Neural progenitor cell (in vitro differentiated cells): ENCODE results near the gene LDLRAD4. TPM values are rescaled to one million over a fixed set of nuclear protein-coding genes. Genes with fewer than 3 reads are reported as not detected.

ENCODE experiments used
- DNase-seq: peaks from one replicate; pipeline ENCODE4 v3.0.0-alpha.2; 2016; ENCODE audit warnings: low spot score
- H2AFZ ChIP-seq: fragments of 200-600 bp; sonication (generic); replicated peaks from 2 replicates; pipeline ENCODE4 v1.6.1; 2016; ENCODE audit warnings: antibody characterized with exemption
- H3F3A ChIP-seq: fragments of 200-600 bp; sonication (generic); 2 replicates; pipeline ENCODE4 v1.6.1; 2016; ENCODE audit warnings: antibody characterized with exemption, low read depth
- H3K27ac ChIP-seq: fragments of 200-600 bp; sonication (generic); 2 replicates; pipeline ENCODE4 v1.5.1; 2016; ENCODE audit warnings: mild to moderate bottlenecking
- H3K27me3 ChIP-seq: fragments of 200-600 bp; sonication (generic); 2 replicates; pipeline ENCODE4 v1.6.1; 2016; ENCODE audit warnings: mild to moderate bottlenecking, moderate library complexity
- H3K36me3 ChIP-seq: fragments of 200-600 bp; sonication (generic); 2 replicates; pipeline ENCODE4 v1.5.1; 2016
- H3K4me1 ChIP-seq: fragments of 200-600 bp; sonication (generic); 2 replicates; pipeline ENCODE4 v1.6.1; 2016; ENCODE audit warnings: mixed run types
- H3K4me2 ChIP-seq: fragments of 200-600 bp; sonication (generic); 2 replicates; pipeline ENCODE4 v1.6.1; 2016
- H3K4me3 ChIP-seq: fragments of 200-600 bp; sonication (generic); 2 replicates; pipeline ENCODE4 v1.5.1; 2016
- H3K79me2 ChIP-seq: fragments of 200-600 bp; sonication (generic); 2 replicates; pipeline ENCODE4 v1.6.1; 2016; ENCODE audit warnings: low read depth
- H3K9ac ChIP-seq: fragments of 200-600 bp; sonication (generic); 2 replicates; pipeline ENCODE4 v1.6.1; 2016
- H3K9me3 ChIP-seq: fragments of 200-600 bp; sonication (generic); 2 replicates; pipeline ENCODE4 v1.5.1; 2016; ENCODE audit warnings: low read depth
- H4K20me1 ChIP-seq: fragments of 200-600 bp; sonication (generic); 2 replicates; pipeline ENCODE4 v1.6.1; 2016; ENCODE audit warnings: low read depth
- H3K27ac Mint-ChIP-seq: 3 replicates; pipeline ENCODE4 v1.8.0; 2021; ENCODE audit warnings: mixed read lengths
- H3K27me3 Mint-ChIP-seq: 2 replicates; pipeline ENCODE4 v1.8.0; 2022; ENCODE audit warnings: low read depth, mild to moderate bottlenecking, inconsistent platforms, moderate library complexity, mixed read lengths; ENCODE audit not compliant: insufficient read depth
- H3K36me3 Mint-ChIP-seq: 3 replicates; pipeline ENCODE4 v1.8.0; 2021; ENCODE audit warnings: mixed read lengths
- H3K4me1 Mint-ChIP-seq: 3 replicates; pipeline ENCODE4 v1.8.0; 2021; ENCODE audit warnings: mixed read lengths
- H3K4me3 Mint-ChIP-seq: 3 replicates; pipeline ENCODE4 v1.8.0; 2021; ENCODE audit warnings: mild to moderate bottlenecking, moderate library complexity, mixed read lengths
- H3K9me3 Mint-ChIP-seq: 3 replicates; pipeline ENCODE4 v1.8.0; 2020; ENCODE audit warnings: mixed read lengths
- EZH2 ChIP-seq: fragments of 200-600 bp; sonication (generic); IDR thresholded peaks from 2 replicates; pipeline ENCODE4 v1.6.1; 2017; ENCODE audit warnings: antibody characterized with exemption, mild to moderate bottlenecking, moderate library complexity
- EZH2phosphoT487 ChIP-seq: fragments of 200-600 bp; sonication (generic); IDR thresholded peaks from 2 replicates; pipeline ENCODE4 v1.6.1; 2017; ENCODE audit warnings: antibody characterized with exemption
- total RNA-seq: library from RNA; depleted of rRNA; stranded (reverse); fragments of >200 nt; gene quantifications from 2 replicates; pipeline ENCODE4 v1.2.3, GENCODE V29; 2015; ENCODE audit warnings: low replicate concordance
- TF ChIP-seq, protein P1 (sequence below): fragments of 200-600 bp; sonication (generic); IDR thresholded peaks from 2 replicates; pipeline ENCODE4 v1.5.1; 2017; ENCODE audit warnings: antibody characterized with exemption, mild to moderate bottlenecking

The LDLRAD4 gene
- total RNA-seq, 1 donor from 2014 or later = 0.65 TPM

DNA sequence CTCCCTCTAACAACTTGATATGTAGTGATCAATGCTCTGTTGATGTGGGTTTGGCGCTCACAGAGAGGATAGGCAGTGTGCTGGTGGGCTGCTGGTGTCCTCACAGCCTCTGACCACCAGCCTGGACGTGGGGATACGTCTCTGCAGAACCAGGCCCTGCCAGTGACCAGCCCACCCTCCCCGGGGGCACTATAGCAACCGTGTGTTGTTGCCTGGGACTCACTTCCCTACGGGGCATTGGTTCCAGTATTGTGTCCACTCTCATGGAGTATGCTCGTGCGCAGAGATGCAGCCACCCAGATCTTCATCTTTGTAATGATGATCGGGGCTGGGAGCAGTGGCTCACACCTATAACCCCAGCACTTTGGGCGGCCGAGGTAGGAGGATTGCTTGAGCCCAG is 180.1 kb downstream of the LDLRAD4 start:
- Histone ChIP-seq H3K79me2 (no peaks in the 10 kb centered on the region), H3K27me3 (no peaks in the 10 kb centered on the region), H2AFZ (no peak overlapping the region), H3K9me3 (no peaks in the 10 kb centered on the region), H4K20me1 (no peaks in the 10 kb centered on the region), H3F3A (no peaks in the 10 kb centered on the region), H3K4me3 (no peak overlapping the region), H3K36me3 (no peaks in the 10 kb centered on the region), H3K4me2 (no peak overlapping the region), H3K4me1 (no peaks in the 10 kb centered on the region), H3K9ac (no peak overlapping the region), H3K27ac (no peak overlapping the region)
- Mint-ChIP-seq H3K9me3 (no peaks in the 10 kb centered on the region), H3K27ac (no peak overlapping the region), H3K36me3 (no peaks in the 10 kb centered on the region), H3K4me1 (peaks cover 7% of the 10 kb centered on the region), H3K4me3 (no peak overlapping the region), H3K27me3 (peaks cover 6% of the 10 kb centered on the region)
- no peak for TF ChIP-seq EZH2phosphoT487
- TF ChIP-seq, protein P1, sequence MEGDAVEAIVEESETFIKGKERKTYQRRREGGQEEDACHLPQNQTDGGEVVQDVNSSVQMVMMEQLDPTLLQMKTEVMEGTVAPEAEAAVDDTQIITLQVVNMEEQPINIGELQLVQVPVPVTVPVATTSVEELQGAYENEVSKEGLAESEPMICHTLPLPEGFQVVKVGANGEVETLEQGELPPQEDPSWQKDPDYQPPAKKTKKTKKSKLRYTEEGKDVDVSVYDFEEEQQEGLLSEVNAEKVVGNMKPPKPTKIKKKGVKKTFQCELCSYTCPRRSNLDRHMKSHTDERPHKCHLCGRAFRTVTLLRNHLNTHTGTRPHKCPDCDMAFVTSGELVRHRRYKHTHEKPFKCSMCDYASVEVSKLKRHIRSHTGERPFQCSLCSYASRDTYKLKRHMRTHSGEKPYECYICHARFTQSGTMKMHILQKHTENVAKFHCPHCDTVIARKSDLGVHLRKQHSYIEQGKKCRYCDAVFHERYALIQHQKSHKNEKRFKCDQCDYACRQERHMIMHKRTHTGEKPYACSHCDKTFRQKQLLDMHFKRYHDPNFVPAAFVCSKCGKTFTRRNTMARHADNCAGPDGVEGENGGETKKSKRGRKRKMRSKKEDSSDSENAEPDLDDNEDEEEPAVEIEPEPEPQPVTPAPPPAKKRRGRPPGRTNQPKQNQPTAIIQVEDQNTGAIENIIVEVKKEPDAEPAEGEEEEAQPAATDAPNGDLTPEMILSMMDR = no peak
- TF ChIP-seq EZH2 = no peak
- no peak for DNase-seq

DNA sequence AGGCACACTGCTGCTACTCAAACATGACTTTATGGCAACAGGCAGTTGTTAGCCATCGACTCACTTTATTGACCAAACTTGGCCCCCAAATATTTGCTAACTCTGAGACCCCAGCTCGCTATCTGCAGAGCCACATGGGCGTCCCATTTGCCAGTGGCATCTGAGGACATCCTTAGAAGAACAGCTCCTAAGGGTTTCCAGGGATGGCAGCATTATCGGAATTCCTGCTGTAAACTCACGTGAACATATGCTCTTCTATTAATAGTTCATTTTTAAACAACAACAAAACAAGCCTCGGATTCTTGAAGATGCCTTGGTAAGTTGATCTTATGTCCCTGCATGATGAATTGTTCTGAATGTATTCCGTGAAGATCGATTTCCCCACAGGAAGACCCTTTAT is 181.0 kb downstream of the LDLRAD4 start:
- no peak for DNase-seq
- Histone ChIP-seq H3K4me1 (no peaks in the 10 kb centered on the region), H3K36me3 (no peaks in the 10 kb centered on the region), H3F3A (no peaks in the 10 kb centered on the region), H2AFZ (no peak overlapping the region), H3K9ac (no peak overlapping the region), H3K27ac (no peak overlapping the region), H3K27me3 (no peaks in the 10 kb centered on the region), H3K79me2 (no peaks in the 10 kb centered on the region), H4K20me1 (no peaks in the 10 kb centered on the region), H3K4me2 (no peak overlapping the region), H3K9me3 (no peaks in the 10 kb centered on the region), H3K4me3 (no peak overlapping the region)
- H3K27ac Mint-ChIP-seq = no peak overlapping the region
- H3K4me3 Mint-ChIP-seq = no peak overlapping the region
- peaks cover 6% of the 10 kb centered on the region for H3K4me1 Mint-ChIP-seq
- peaks cover 6% of the 10 kb centered on the region for H3K27me3 Mint-ChIP-seq
- no peaks in the 10 kb centered on the region for H3K36me3 Mint-ChIP-seq
- TF ChIP-seq, protein P1 = no peak
- TF ChIP-seq EZH2phosphoT487 (no peak), EZH2 (no peak)
- H3K9me3 Mint-ChIP-seq = no peaks in the 10 kb centered on the region

DNA sequence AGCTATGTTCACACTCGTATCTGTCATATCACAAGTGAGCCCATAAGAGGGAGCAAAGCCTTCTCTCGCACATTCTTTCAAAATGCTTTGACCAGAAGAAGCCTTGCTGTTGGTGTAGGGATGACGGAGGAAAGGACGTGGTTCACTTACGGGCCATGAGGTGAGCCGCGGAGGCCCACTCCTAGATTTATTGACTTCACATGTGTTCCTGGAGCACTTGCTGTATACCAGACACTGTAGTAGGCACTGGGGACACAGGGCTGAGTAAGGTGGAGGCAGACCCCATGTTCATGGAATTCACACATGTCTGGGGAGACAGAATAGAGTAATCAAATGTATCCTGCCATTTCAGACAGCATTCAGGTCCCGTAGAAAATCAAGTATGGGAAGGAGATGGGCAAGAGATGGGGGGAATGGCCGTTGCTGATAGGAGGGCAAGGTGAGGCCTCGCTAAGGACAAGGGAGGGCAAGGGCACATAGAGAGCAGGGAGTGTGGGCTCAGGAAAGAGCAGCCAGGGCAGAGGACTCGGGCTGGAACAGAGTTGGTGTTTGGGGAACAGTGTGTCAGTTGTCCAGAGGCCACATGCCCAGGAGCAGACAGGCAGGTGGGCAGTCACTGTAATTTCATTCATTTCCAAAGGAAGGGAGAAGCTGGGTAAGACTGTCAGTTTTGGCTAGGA is 182.2 kb downstream of the LDLRAD4 start:
- no peak for DNase-seq
- Histone ChIP-seq H3K4me3 (no peak overlapping the region), H4K20me1 (no peaks in the 10 kb centered on the region), H3K4me1 (no peaks in the 10 kb centered on the region), H2AFZ (no peak overlapping the region), H3K9me3 (no peaks in the 10 kb centered on the region), H3K4me2 (no peak overlapping the region), H3K79me2 (no peaks in the 10 kb centered on the region), H3K36me3 (no peaks in the 10 kb centered on the region), H3K27ac (no peak overlapping the region), H3K27me3 (no peaks in the 10 kb centered on the region), H3K9ac (no peak overlapping the region), H3F3A (no peaks in the 10 kb centered on the region)
- H3K36me3 Mint-ChIP-seq = no peaks in the 10 kb centered on the region
- no peaks in the 10 kb centered on the region for H3K9me3 Mint-ChIP-seq
- no peak overlapping the region for H3K4me3 Mint-ChIP-seq
- H3K27ac Mint-ChIP-seq = no peak overlapping the region
- TF ChIP-seq, protein P1 = no peak
- TF ChIP-seq EZH2phosphoT487 (no peak), EZH2 (no peak)
- peaks cover 2% of the 10 kb centered on the region for H3K4me1 Mint-ChIP-seq
- H3K27me3 Mint-ChIP-seq = peaks cover 6% of the 10 kb centered on the region
